NCI-H226 (cell line): ENCODE measurements around the gene ZNF337.
"Not testable (repeated sequence)": the region's sequence is repeated elsewhere in the genome, so short reads cannot be mapped to it uniquely, and the experiment has no call there.

Source experiments
- DNase-seq: peaks from one replicate; pipeline ENCODE4 v3.0.0-alpha.2; 2015

Gene ZNF337

GRCh38 chr20:25696371-25697131 is at the start of gene ZNF337:
ZNF337 (minus strand) TSS chr20:25696853; CDS start chr20:25686417, 10,436 bp downstream.
- peak; percentile 93 for DNase-seq

GRCh38 chr20:25745738-25746137 is 49.1 kb upstream of the ZNF337 start:
- DNase-seq, result no peak

GRCh38 chr20:25745100-25745499 is 48.4 kb upstream of the ZNF337 start:
- no peak for DNase-seq

- no peak for DNase-seq
Measured at GRCh38 chr20:25744261-25744660, 47.6 kb upstream of the ZNF337 start.

GRCh38 chr20:25741088-25741487 is 44.4 kb upstream of the ZNF337 start:
- no peak for DNase-seq

DNA sequence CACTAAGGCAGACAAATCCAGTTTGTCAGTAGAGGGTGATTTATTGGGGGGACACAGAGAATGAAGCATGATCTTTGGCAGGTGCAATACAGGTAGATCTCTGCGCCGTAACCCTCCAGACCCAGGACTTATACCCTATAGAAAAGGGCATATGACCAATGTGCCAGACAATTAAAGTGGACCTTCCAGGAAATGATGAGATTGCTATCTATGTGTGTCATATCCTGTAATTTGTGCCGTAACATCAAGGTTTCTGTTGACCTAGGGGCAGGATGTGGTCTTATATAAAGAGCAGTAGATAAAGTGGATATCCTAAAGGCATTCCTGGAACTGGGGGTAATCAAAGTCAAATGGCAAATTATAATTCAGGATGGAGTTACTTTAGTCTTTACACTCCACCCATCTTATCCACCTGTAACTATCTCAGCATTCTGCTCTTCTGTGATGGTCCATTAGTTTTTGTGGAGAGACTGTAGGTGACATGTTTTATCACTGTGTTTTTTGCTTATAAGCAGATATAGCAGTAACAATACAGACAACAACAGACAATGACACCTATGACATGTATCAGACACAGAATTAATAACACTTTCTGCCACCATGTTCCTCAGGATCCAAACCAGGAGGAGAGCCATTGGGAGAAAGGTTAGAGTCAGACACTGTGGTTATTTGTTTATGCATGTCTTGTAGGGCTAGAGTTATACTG is 43.1 kb upstream of the ZNF337 start:
- peak; percentile 40 for DNase-seq

DNA sequence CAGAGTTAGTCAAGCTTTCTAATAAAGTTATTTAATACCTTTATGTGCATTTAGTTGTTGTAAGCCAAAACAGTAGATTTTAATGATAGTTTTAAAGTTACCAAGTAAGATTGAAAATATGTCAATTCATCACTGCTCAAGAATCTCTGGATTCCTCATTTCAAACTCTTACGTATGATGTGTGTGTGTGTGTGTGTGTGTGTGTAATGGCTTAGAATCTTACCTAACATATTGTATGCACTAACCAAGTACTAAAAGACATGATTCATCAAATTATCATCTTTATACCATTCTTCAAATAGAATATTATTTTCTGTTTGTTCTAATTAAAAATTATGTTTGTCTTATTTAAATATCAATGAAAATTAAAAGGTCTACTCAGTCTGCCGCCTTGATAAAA is 41.5 kb upstream of the ZNF337 start:
- DNase-seq, result peak; percentile 47

- DNase-seq, result no peak
Measured at GRCh38 chr20:25733903-25734302, 37.2 kb upstream of the ZNF337 start.

GRCh38 chr20:25730862-25731261 is 34.2 kb upstream of the ZNF337 start:
- DNase-seq, result no peak

DNA sequence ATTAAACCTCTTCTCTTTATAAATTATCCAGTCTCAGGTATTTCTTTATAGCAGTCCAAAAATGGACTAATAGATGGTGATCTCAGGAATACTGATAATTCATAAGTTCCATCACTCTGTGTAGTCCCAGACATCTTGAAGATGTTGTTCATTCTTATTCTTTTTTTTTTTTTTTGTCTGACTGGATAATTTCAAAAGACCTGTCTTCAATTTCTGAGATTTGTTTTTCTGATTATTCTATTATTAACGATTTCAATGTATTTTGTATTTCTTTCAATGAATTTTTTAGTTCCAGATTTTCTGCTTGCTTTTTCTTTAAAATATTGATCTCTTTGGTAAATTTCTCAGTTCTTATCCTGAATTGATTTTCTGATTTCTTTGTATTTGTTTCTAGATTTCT is 29.7 kb upstream of the ZNF337 start:
- no peak for DNase-seq

DNA sequence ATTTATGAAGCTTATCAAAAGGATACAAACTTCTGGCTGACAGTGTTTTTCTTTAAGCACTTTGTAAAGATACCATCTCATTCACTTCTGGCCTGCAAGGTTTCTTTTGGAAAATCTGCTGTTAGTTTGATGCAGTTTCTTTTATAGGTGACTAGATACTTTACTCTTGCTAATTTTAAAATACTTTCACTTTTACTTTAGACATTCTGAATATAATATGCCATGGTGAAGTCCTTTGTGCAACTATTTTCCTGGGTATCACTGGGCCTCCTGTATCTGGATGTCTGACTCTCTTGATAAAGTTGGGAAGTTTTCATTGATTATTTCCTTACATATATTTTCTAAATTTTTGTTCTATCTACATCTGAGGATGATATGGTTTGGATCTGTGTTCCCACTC is 29.0 kb upstream of the ZNF337 start:
- DNase-seq, result no peak

DNA sequence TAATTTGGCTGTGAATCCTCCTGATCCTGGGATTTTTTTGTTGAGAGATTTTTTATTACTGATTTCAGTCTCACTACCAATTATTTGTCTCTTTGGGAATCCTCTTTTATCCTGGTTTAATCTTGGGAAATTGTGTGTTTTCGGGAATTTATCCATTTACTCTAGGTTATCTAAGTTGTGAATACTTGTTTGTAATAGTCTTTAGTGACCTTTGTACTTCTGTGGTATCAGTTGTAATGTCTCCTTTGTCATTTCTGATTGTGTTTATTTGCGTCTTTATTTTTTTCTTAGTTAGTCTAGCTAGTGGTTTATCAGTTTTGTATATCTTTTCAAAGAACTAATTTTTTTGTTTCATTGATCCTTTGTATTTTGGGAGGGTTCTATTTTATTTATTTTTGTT is 27.3 kb upstream of the ZNF337 start:
- no peak for DNase-seq

- DNase-seq, result no peak
Measured at GRCh38 chr20:25720285-25720684, 23.6 kb upstream of the ZNF337 start.

GRCh38 chr20:25718896-25719809 is 22.5 kb upstream of the ZNF337 start:
- DNase-seq, result not testable (repeated sequence)

GRCh38 chr20:25707695-25708094 is 11.0 kb upstream of the ZNF337 start:
- DNase-seq, result no peak

DNA sequence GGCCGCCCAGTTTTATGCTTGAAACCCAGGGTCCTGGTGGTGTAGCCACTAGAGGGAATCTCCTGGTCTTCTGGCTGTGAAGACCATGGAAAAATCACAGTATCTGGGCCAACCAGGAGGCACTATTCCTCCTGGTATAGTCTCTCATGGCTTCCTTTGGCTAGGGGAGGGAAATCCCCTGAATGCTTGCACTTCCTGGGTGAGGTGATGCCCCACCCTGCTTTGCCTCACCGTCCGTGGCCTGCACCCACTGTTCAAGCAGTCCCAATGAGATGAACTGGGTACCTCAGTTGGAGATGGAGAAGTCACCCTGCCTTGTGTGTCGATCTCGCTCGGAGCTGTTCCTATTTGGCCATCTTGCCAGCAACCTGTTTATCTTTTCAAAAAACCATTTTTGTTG is 10.1 kb upstream of the ZNF337 start:
- peak; percentile 7 for DNase-seq

DNA sequence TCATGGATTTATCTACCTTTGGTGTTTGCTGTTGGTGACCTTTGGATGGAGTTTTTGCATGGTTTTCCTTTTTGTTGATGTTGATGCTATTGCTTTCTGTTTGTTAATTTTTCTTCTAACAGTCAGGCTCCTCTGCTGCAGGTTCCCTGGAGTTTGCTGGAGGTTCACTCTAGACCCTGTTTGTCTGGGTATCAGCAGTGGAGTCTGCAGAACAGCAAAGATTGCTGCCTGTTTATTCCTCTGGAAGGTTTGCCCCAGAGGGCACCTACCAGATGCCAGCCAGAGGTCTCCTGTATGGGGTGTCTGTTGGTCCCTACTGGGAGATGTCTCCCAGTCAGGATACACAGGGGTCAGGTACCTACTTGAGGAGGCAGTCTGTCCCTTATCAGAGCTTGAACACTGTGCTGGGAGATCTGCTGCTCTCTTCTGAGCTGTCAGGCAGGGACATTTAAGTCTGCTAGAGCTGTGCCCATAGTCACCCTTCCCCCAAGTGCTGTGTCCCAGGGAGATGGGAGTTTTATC is 9.2 kb upstream of the ZNF337 start:
- DNase-seq, result no peak

DNA sequence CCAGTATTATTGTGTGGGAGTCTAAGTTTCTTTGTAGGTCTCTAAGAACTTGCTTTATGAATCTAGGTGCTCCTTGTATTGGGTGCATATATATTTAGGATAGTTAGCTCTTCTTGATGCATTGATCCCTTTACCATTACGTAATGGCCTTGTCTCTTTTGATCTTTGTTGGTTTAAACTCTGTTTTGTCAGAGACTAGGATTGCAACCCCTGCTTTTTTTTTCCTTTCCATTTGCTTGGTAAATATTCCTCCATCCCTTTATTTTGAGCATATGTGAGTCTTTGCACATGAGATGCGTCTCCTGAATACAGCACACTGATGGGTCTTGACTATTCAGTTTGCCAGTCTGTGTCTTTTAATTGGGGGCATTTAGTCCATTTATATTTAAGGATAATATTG is 7.7 kb upstream of the ZNF337 start:
- DNase-seq, result not testable (repeated sequence)

DNA sequence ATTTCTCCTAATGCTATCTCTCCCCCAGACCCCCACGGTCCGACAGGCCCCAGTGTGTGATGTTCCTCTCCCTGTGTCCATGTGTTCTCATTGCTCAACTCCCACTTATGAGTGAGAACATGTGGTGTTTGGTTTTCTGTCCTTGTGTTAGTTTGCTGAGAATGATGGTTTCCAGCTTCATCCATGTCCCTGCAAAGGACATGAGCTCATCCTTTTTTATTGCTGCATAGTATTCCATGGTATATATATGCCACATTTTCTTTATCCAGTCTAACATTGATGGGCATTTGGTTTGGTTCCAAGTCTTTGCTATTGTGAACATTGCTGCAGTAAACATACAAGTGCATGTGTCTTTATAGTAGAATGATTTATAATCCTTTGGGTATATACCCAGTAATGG is 4.2 kb upstream of the ZNF337 start:
- DNase-seq, result not testable (repeated sequence)

DNA sequence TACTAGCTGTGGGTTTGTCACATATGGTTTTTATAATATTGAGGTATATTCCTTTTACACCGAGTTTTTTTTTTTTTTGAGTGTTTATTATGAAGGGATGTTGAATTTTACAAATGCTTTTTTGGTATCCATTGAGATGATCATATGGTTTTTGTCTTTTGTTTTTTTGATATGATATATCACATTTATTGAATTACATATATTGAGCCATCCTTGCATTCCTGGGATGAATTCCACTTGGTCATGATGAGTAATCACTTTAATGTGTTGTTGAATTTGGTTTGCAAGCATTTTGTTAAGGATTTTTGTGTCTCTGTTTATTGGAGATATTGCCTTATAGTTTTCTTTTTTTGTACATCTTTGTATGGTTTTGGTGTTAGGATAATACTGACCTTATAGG is 3.3 kb upstream of the ZNF337 start:
- peak; percentile 6 for DNase-seq

DNA sequence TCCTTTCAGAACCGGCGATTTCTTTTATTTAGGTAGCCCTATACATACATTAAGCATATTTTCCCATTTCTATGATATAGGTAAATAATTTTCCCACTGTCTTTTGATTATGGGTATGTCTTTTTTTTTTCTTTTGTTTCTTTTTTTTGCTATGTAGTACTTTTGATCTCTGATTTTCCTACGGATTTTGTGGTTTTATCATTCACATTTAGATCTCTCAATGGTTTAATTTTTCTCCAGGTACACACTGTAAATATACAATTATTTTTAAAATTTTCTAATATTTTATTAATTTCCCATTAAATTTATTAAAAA is 436 bp upstream of the ZNF337 start:
- no peak for DNase-seq

DNA sequence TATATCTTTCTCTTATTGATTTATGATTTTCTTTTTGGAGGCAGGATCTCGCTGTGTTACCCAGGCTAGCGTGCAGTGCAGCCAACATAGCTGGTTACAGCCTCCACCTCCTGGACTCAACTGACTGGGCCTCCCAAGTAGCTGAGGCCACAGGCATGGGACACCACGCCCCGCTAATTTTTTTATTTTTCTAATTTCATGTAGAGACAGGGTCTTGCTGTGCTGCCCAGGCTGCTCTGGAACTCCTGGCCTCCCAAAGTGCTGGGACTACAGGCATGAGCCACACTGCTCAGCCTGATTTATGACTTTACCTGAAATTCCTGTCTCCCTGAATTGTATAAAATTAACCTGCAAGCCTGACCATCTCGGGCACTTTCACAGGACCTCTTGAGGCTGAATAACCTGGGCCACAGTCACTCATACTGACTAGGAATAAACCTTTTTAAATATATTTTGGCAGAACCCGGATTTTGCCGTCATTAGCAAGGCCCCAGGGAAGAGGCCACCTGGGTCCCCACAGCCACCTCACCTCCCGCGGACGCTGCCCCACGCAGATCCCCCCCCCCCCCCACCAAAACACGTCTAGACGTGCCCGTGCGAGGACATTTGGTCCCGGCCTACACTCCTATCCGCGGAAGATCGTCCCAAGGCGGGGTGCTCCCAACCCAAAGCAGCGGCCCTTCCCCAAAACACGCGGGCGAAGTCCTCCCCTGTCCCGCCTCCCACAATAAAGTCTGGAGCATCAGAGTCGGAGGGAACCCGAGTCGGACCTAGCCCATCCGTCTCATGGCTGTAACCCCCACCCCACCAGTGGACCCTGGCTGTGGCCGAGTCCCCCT is 902 bp downstream of the ZNF337 start:
- DNase-seq, result no peak
